Activated CD4-positive, alpha-beta T cell treated with anti-CD3 and anti-CD28 coated beads for 36 hours (primary cell): Measurements from ENCODE around the gene SLC37A4. TPM values are rescaled to one million over a fixed set of nuclear protein-coding genes. Genes with fewer than 3 reads are reported as not detected.
A peak's percentile ranks its signal among the peaks of the same experiment; 100 is the strongest.

Experiments used
- ATAC-seq: fragments of 200-7000 bp; cut with Tn5 transposase; one replicate; pipeline ENCODE4 v1.10.0; 2021; ENCODE audit warnings: mild to moderate bottlenecking, moderate library complexity
- CTCF ChIA-PET: fragments of 350-600 bp; sonication (Branson Sonifier 250); formaldehyde crosslinking; loops from one replicate; lab custom pipeline; 2021; ENCODE audit warnings: antibody characterized with exemption; lab: Charles Lee
- POLR2A ChIA-PET: fragments of 350-600 bp; sonication (Branson Sonifier 250); formaldehyde crosslinking; loops from one replicate; lab custom pipeline; 2021; ENCODE audit warnings: antibody characterized with exemption, inconsistent platforms; lab: Charles Lee
- DNase-seq: peaks from one replicate; pipeline ENCODE4 v3.0.0-alpha.2; 2020
- H3K27ac Mint-ChIP-seq: one replicate; pipeline ENCODE4 v1.8.0; 2021; ENCODE audit warnings: mixed read lengths
- H3K27me3 Mint-ChIP-seq: one replicate; pipeline ENCODE4 v1.8.0; 2021; ENCODE audit warnings: mixed read lengths
- H3K36me3 Mint-ChIP-seq: one replicate; pipeline ENCODE4 v1.8.0; 2021; ENCODE audit warnings: low read depth, mixed read lengths
- H3K4me1 Mint-ChIP-seq: one replicate; pipeline ENCODE4 v1.8.0; 2021; ENCODE audit warnings: mixed read lengths
- H3K4me3 Mint-ChIP-seq: one replicate; pipeline ENCODE4 v1.8.0; 2021; ENCODE audit warnings: mild to moderate bottlenecking, moderate library complexity, mixed read lengths
- H3K9me3 Mint-ChIP-seq: one replicate; pipeline ENCODE4 v1.8.0; 2021; ENCODE audit warnings: low read depth, mixed read lengths
- intact Hi-C, 2 experiments: fragments of 100-400 bp; cut with DNase I in 1 of 2; cut with micrococcal nuclease in 1 of 2; formaldehyde crosslinking; loops; one replicate each; pipeline versions ENCODE4 v1.14.2 to v1.15.1; 2022 to 2024; cut with DNase I, micrococcal nuclease
- total RNA-seq, 2 experiments: library from RNA; stranded (reverse); gene quantifications; one replicate each; pipeline ENCODE4 v1.2.3, GENCODE V29; 2021

Gene SLC37A4
- total RNA-seq, 2 experiments from 2014 or later: 26.2 to 36.2 TPM

- peak overlapping the region; percentile 35 for H3K27ac Mint-ChIP-seq
These were observed 2.9 kb downstream of the SLC37A4 start for GRCh38 chr11:119027561-119028345.

GRCh38 chr11:119026970-119027369, 3.7 kb downstream of the SLC37A4 start:
- no peak overlapping the region for H3K27ac Mint-ChIP-seq
- H3K27me3 Mint-ChIP-seq: no peaks in the 10 kb centered on the region
- intact Hi-C loops: no loop called here
- ChIA-PET CTCF (interaction anchor here (1.0 kb wide), 1 partner anchor 8 kb away, joined by 4 read pairs; the partner anchor contains the start of genes RPS25 and TRAPPC4), POLR2A (no interaction called here)
- H3K4me1 Mint-ChIP-seq: peaks cover 44% of the 10 kb centered on the region
- DNase-seq: no peak
- H3K4me3 Mint-ChIP-seq: no peak overlapping the region
- H3K9me3 Mint-ChIP-seq: no peaks in the 10 kb centered on the region
- no peak for ATAC-seq
- H3K36me3 Mint-ChIP-seq: peaks cover 42% of the 10 kb centered on the region

More at GRCh38 chr11:119027561-119028345, 2.9 kb downstream of the SLC37A4 start:
- ChIA-PET POLR2A (no interaction called here), CTCF (interaction anchor here (1.0 kb wide), 1 partner anchor 9 kb away, joined by 4 read pairs; the partner anchor contains the start of genes RPS25 and TRAPPC4)
- Mint-ChIP-seq H3K27me3 (no peaks in the 10 kb centered on the region), H3K4me3 (no peak overlapping the region), H3K36me3 (peaks cover 37% of the 10 kb centered on the region), H3K4me1 (peaks cover 42% of the 10 kb centered on the region), H3K9me3 (no peaks in the 10 kb centered on the region)
- no peak for DNase-seq
- intact Hi-C loops: no loop called here
- no peak for ATAC-seq

- H3K27me3 Mint-ChIP-seq: no peaks in the 10 kb centered on the region
- peak overlapping the region; percentile 15 for H3K27ac Mint-ChIP-seq
- ATAC-seq (no peak), DNase-seq (no peak)
- CTCF ChIA-PET: interaction anchor here (0.6 to 1.2 kb wide), 3 partner anchors 10 to 71 kb away, joined by 3 read pairs; no protein-coding TSS in a partner anchor
- no peak overlapping the region for H3K4me3 Mint-ChIP-seq
- no peaks in the 10 kb centered on the region for H3K9me3 Mint-ChIP-seq
- POLR2A ChIA-PET: no interaction called here
- H3K4me1 Mint-ChIP-seq: peaks cover 49% of the 10 kb centered on the region
- peaks cover 48% of the 10 kb centered on the region for H3K36me3 Mint-ChIP-seq
- intact Hi-C loops: no loop called here
These were observed 4.5 kb downstream of the SLC37A4 start for GRCh38 chr11:119025978-119026766.

GRCh38 chr11:119025541-119025940, 5.1 kb downstream of the SLC37A4 start:
- H3K36me3 Mint-ChIP-seq: peaks cover 51% of the 10 kb centered on the region
- H3K4me3 Mint-ChIP-seq: no peak overlapping the region
- DNase-seq: no peak
- no peak for ATAC-seq
- intact Hi-C loops: no loop called here
- ChIA-PET CTCF (interaction anchor here (0.6 to 1.2 kb wide), 4 partner anchors 10 to 71 kb away, joined by 3 read pairs; no protein-coding TSS in a partner anchor), POLR2A (no interaction called here)
- peaks cover 51% of the 10 kb centered on the region for H3K4me1 Mint-ChIP-seq
- no peaks in the 10 kb centered on the region for H3K9me3 Mint-ChIP-seq
- H3K27me3 Mint-ChIP-seq: no peaks in the 10 kb centered on the region
- peak overlapping the region; percentile 22 for H3K27ac Mint-ChIP-seq

GRCh38 chr11:119025099-119025473, 5.6 kb downstream of the SLC37A4 start:
- ChIA-PET POLR2A (no interaction called here), CTCF (interaction anchor here (0.6 to 1.2 kb wide), 4 partner anchors 11 to 144 kb away, joined by 3 read pairs; no protein-coding TSS in a partner anchor)
- peak overlapping the region; percentile 22 for H3K27ac Mint-ChIP-seq
- no peak overlapping the region for H3K4me3 Mint-ChIP-seq
- H3K9me3 Mint-ChIP-seq: no peaks in the 10 kb centered on the region
- ATAC-seq: no peak
- DNase-seq: peak; percentile 31
- H3K27me3 Mint-ChIP-seq: no peaks in the 10 kb centered on the region
- H3K4me1 Mint-ChIP-seq: peaks cover 55% of the 10 kb centered on the region
- intact Hi-C loops: no loop called here
- H3K36me3 Mint-ChIP-seq: peaks cover 55% of the 10 kb centered on the region

- H3K36me3 Mint-ChIP-seq: peaks cover 60% of the 10 kb centered on the region
- H3K4me1 Mint-ChIP-seq: peaks cover 56% of the 10 kb centered on the region
- POLR2A ChIA-PET: no interaction called here
These were observed 6.1 kb downstream of the SLC37A4 start for GRCh38 chr11:119024430-119025098.

GRCh38 chr11:119023741-119024140, 6.9 kb downstream of the SLC37A4 start:
- CTCF ChIA-PET: interaction anchor here (0.9 to 1.3 kb wide), 3 partner anchors 13 to 299 kb away, joined by 3 read pairs; no protein-coding TSS in a partner anchor
- no peak for DNase-seq
- no peaks in the 10 kb centered on the region for H3K9me3 Mint-ChIP-seq
- no peak for ATAC-seq
- peaks cover 47% of the 10 kb centered on the region for H3K4me1 Mint-ChIP-seq
- intact Hi-C loops: no loop called here
- peaks cover 59% of the 10 kb centered on the region for H3K36me3 Mint-ChIP-seq
- no peak overlapping the region for H3K4me3 Mint-ChIP-seq
- peak overlapping the region; percentile 56 for H3K27ac Mint-ChIP-seq
- POLR2A ChIA-PET: no interaction called here
- no peaks in the 10 kb centered on the region for H3K27me3 Mint-ChIP-seq

More at GRCh38 chr11:119024430-119025098, 6.1 kb downstream of the SLC37A4 start:
- H3K4me3 Mint-ChIP-seq: no peak overlapping the region
- CTCF ChIA-PET: interaction anchor here (0.7 to 1.2 kb wide), 4 partner anchors 25 to 145 kb away, joined by 3 to 4 read pairs (median 3); no protein-coding TSS in a partner anchor
- no peaks in the 10 kb centered on the region for H3K27me3 Mint-ChIP-seq
- intact Hi-C loops: no loop called here
- H3K9me3 Mint-ChIP-seq: no peaks in the 10 kb centered on the region
- peak overlapping the region; percentile 48 for H3K27ac Mint-ChIP-seq
- DNase-seq (no peak), ATAC-seq (no peak)

GRCh38 chr11:119021631-119022030, 9.0 kb downstream of the SLC37A4 start:
- Mint-ChIP-seq H3K27ac (peak overlapping the region; percentile 68), H3K4me1 (peaks cover 46% of the 10 kb centered on the region), H3K36me3 (peaks cover 69% of the 10 kb centered on the region), H3K27me3 (no peaks in the 10 kb centered on the region), H3K9me3 (no peaks in the 10 kb centered on the region), H3K4me3 (no peak overlapping the region)
- ATAC-seq (no peak), DNase-seq (no peak)
- ChIA-PET CTCF (interaction anchor here (1.1 kb wide), 2 partner anchors 8 to 24 kb away, joined by 3 to 4 read pairs; no protein-coding TSS in a partner anchor), POLR2A (interaction anchor here (0.9 kb wide), 1 partner anchor 10 kb away, joined by 5 read pairs; no protein-coding TSS in a partner anchor)
- intact Hi-C loops: no loop called here

- CTCF ChIA-PET: interaction anchor here (1.5 to 2.1 kb wide), 3 partner anchors 22 to 112 kb away, joined by 4 to 9 read pairs (median 5); partner anchors contain the start of gene CENATAC
- peak overlapping the region; percentile 99 for H3K4me3 Mint-ChIP-seq
- H3K9me3 Mint-ChIP-seq: no peaks in the 10 kb centered on the region
- ATAC-seq: no peak
- DNase-seq: no peak
- intact Hi-C loops: loop anchor here (2.0 to 5.0 kb wide), 5 partner anchors 37 to 187 kb away; partner anchors contain the start of genes BCL9L (in 1 of the 2), CBL (in 1 of the 2), HYOU1 (in 1 of the 2) and VPS11 (in 1 of the 2)
- peaks cover 77% of the 10 kb centered on the region for H3K36me3 Mint-ChIP-seq
- peaks cover 57% of the 10 kb centered on the region for H3K4me1 Mint-ChIP-seq
- peak overlapping the region; percentile 99 for H3K27ac Mint-ChIP-seq
- POLR2A ChIA-PET: interaction anchor here (0.7 to 1.0 kb wide), 2 partner anchors 53 to 305 kb away, joined by 3 to 6 read pairs; no protein-coding TSS in a partner anchor
- no peaks in the 10 kb centered on the region for H3K27me3 Mint-ChIP-seq
These were observed 10.7 kb downstream of the SLC37A4 start for GRCh38 chr11:119019996-119020395.
